Activated CD8-positive, alpha-beta T cell treated with anti-CD3 and anti-CD28 coated beads for 36 hours (primary cell): ENCODE measurements around the gene PIK3C2A. TPM values are rescaled to one million over a fixed set of nuclear protein-coding genes. Genes with fewer than 3 reads are reported as not detected.
A peak's percentile ranks its signal among the peaks of the same experiment; 100 is the strongest.

Experiments
- ATAC-seq: fragments of 200-7000 bp; cut with Tn5 transposase; one replicate; pipeline ENCODE4 v1.10.0; 2021; ENCODE audit warnings: mild to moderate bottlenecking, moderate library complexity
- CTCF ChIA-PET: fragments of 350-600 bp; sonication (Branson Sonifier 250); formaldehyde crosslinking; loops from one replicate; lab custom pipeline; 2021; ENCODE audit warnings: antibody characterized with exemption; lab: Charles Lee
- POLR2A ChIA-PET: fragments of 350-600 bp; sonication (Branson Sonifier 250); formaldehyde crosslinking; loops from one replicate; lab custom pipeline; 2021; ENCODE audit warnings: antibody characterized with exemption; lab: Charles Lee
- DNase-seq: peaks from one replicate; pipeline ENCODE4 v3.0.0-alpha.2; 2020
- H3K27ac Mint-ChIP-seq: one replicate; pipeline ENCODE4 v1.8.0; 2021; ENCODE audit warnings: mild to moderate bottlenecking, mixed read lengths
- H3K27me3 Mint-ChIP-seq: one replicate; pipeline ENCODE4 v1.8.0; 2021; ENCODE audit warnings: mixed read lengths
- H3K36me3 Mint-ChIP-seq: one replicate; pipeline ENCODE4 v1.8.0; 2021; ENCODE audit warnings: low read depth, mixed read lengths
- H3K4me1 Mint-ChIP-seq: one replicate; pipeline ENCODE4 v1.8.0; 2021; ENCODE audit warnings: low read depth, mixed read lengths
- H3K4me3 Mint-ChIP-seq: one replicate; pipeline ENCODE4 v1.8.0; 2021; ENCODE audit warnings: mild to moderate bottlenecking, moderate library complexity, mixed read lengths
- H3K9me3 Mint-ChIP-seq: one replicate; pipeline ENCODE4 v1.8.0; 2021; ENCODE audit warnings: mixed read lengths
- CTCF ChIP-seq: fragments of 200-600 bp; IDR thresholded peaks from one replicate; pipeline ENCODE4 v1.8.0; 2022; ENCODE audit warnings: antibody characterized with exemption, mild to moderate bottlenecking
- intact Hi-C: fragments of 100-400 bp; cut with micrococcal nuclease; formaldehyde crosslinking; loops from one replicate; pipeline ENCODE4 v1.10.0; 2022
- total RNA-seq, 2 experiments: library from RNA; stranded (reverse); gene quantifications; one replicate each; pipeline ENCODE4 v1.2.3, GENCODE V29; 2021

The PIK3C2A gene
- total RNA-seq, 2 experiments from 2014 or later = 24.1 to 29.3 TPM

- Mint-ChIP-seq H3K27me3 (no peaks in the 10 kb centered on the region), H3K4me1 (peaks cover 4% of the 10 kb centered on the region), H3K27ac (no peak overlapping the region), H3K36me3 (peaks cover 12% of the 10 kb centered on the region), H3K9me3 (no peaks in the 10 kb centered on the region), H3K4me3 (no peak overlapping the region)
- intact Hi-C loops = no loop called here
- ChIA-PET CTCF (interaction anchor here (1.0 kb wide), 1 partner anchor 12 kb away, joined by 5 read pairs; no protein-coding TSS in a partner anchor), POLR2A (no interaction called here)
- TF ChIP-seq CTCF = no peak
- DNase-seq (no peak), ATAC-seq (no peak)
Observed at GRCh38 chr11:17171343-17171742, 36.4 kb downstream of the PIK3C2A start.

- no peak overlapping the region for H3K27ac Mint-ChIP-seq
- CTCF ChIA-PET = interaction anchor here (1.2 kb wide), 1 partner anchor 49 kb away, joined by 3 read pairs; no protein-coding TSS in a partner anchor
Observed at GRCh38 chr11:17169876-17170275, 37.9 kb downstream of the PIK3C2A start.

DNA sequence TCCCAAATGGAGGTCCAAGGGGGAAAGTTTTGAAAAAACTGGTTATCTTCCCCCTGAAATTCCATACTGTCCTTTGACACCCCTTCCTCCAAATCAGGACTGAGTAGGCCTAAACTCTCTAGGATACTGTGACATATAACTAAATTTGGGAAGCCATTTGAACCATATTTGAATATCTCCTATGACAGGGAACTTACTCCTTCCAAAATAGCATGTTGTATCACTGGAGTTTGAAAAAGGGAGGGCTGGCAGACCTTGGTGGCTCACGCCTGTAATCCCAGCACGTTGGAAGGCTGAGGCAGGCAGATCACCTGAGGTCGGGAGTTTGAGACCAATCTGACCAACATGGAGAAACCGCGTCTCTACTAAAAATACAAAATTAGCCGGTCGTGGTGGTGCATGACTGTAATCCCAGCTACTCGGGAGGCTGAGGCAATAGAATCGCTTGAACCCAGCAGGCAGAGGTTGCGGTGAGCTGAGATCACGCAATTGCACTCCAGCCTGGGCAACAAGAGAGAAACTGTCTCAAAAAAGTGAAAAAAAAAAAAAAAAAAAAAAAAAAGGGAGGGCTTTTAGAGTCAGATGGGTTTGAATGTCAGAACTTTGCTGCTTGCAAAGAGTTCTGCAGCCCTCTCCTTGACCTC is 42.4 kb downstream of the PIK3C2A start:
- H3K27me3 Mint-ChIP-seq = no peaks in the 10 kb centered on the region
- no peak for TF ChIP-seq CTCF
- ChIA-PET CTCF (no interaction called here), POLR2A (interaction anchor here (0.6 kb wide), 1 partner anchor 79 kb away, joined by 3 read pairs; no protein-coding TSS in a partner anchor)
- no peak for ATAC-seq
- H3K36me3 Mint-ChIP-seq = peaks cover 19% of the 10 kb centered on the region
- no peaks in the 10 kb centered on the region for H3K9me3 Mint-ChIP-seq
- no peak overlapping the region for H3K27ac Mint-ChIP-seq
- DNase-seq = no peak
- intact Hi-C loops = no loop called here
- peaks cover 44% of the 10 kb centered on the region for H3K4me1 Mint-ChIP-seq
- no peak overlapping the region for H3K4me3 Mint-ChIP-seq

More at GRCh38 chr11:17169876-17170275, 37.9 kb downstream of the PIK3C2A start:
- no peak for TF ChIP-seq CTCF
- Mint-ChIP-seq H3K36me3 (peaks cover 12% of the 10 kb centered on the region), H3K27me3 (no peaks in the 10 kb centered on the region), H3K9me3 (no peaks in the 10 kb centered on the region), H3K4me3 (no peak overlapping the region), H3K4me1 (peaks cover 11% of the 10 kb centered on the region)
- POLR2A ChIA-PET = no interaction called here
- DNase-seq (no peak), ATAC-seq (no peak)
- intact Hi-C loops = no loop called here

DNA sequence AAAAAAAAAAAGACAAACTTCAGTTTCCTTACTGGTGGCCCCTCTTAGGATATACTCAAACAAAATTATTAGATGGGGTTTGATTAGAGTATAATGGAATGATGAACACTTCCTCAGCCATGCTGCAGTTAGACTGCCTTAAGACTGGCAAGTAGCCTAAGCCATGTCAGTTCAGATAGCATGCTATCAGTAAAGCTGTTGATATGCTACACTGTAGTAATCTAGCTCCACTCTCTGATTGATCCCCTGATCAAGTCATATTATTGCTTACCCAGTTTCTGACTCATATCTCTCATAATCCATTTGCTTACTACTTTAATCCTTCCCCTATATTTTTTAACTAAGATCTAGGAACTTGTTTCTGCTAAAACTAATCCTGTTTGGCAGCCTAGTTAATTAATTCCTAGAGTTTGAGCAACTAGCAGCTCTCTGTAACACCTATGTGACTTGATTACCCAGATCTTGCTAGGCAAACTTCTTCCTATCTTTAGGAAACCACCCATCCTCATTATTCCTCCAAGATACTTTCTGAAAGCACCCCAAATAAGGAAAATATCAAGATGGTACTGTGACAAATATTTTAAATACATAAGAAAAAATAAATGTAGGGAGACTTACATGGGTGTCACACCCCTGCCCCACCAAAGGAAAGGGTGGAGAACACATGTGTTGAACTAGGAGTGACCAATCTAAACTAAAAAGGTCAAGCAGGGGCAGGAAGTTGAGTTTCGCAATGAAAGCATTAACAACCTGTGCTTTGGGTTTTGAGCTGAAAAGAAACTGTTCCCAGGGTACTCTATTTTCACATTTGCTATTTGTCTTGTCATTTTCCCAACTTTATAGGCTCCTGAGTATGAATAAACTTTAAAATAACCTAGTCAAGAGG is 43.2 kb downstream of the PIK3C2A start:
- Mint-ChIP-seq H3K36me3 (peaks cover 22% of the 10 kb centered on the region), H3K9me3 (no peaks in the 10 kb centered on the region), H3K27me3 (no peaks in the 10 kb centered on the region), H3K4me3 (no peak overlapping the region), H3K27ac (peak overlapping the region; percentile 16), H3K4me1 (peaks cover 48% of the 10 kb centered on the region)
- intact Hi-C loops = no loop called here
- POLR2A ChIA-PET = interaction anchor here (0.6 kb wide), 1 partner anchor 78 kb away, joined by 3 read pairs; no protein-coding TSS in a partner anchor
- TF ChIP-seq CTCF = no peak
- peak; percentile 5 for DNase-seq
- CTCF ChIA-PET = no interaction called here
- peak; percentile 49 for ATAC-seq
